Caco-2 (cell line): Measurements from ENCODE around the gene TGFA. TPM values are rescaled to one million over a fixed set of nuclear protein-coding genes. Genes with fewer than 3 reads are reported as not detected.

ENCODE experiments used
- BruUV-seq: library from RNA; stranded (reverse); fragments of 400-500 nt; replicated peaks from 2 replicates; lab custom pipeline; 2021; lab: Mats Ljungman, UMichigan
- CTCF ChIA-PET: fragments of 300-600 bp; sonication (Branson Sonifier 250); formaldehyde crosslinking; loops from one replicate; lab custom pipeline; 2022; ENCODE audit warnings: antibody characterized with exemption; lab: Charles Lee
- POLR2A ChIA-PET: fragments of 300-600 bp; sonication (Branson Sonifier 250); formaldehyde crosslinking; loops from one replicate; lab custom pipeline; 2022; ENCODE audit warnings: antibody characterized with exemption; lab: Charles Lee
- DNase-seq, 2 experiments: peaks; one replicate each; pipeline versions ENCODE4 v3.0.0 to v3.0.0-alpha.2; 2020 to 2022
- H3K27me3 ChIP-seq: replicated peaks from 2 replicates; pipeline ENCODE4 v1.6.0; 2011; ENCODE audit warnings: low read length; ENCODE audit not compliant: control insufficient read depth, insufficient read depth
- H3K36me3 ChIP-seq: 2 replicates; pipeline ENCODE4 v1.5.1; 2011; ENCODE audit warnings: low read length; ENCODE audit not compliant: control insufficient read depth, insufficient read depth
- H3K4me1 ChIP-seq: fragments of 250-450 bp; sonication (Bioruptor Pico); 2 replicates; pipeline ENCODE4 v1.5.1; 2020; ENCODE audit warnings: mild to moderate bottlenecking
- H3K4me3 ChIP-seq: 2 replicates; pipeline ENCODE4 v1.5.1; 2011; ENCODE audit warnings: low read depth, mild to moderate bottlenecking, control low read depth, low read length
- H3K9me3 ChIP-seq: fragments of 250-450 bp; sonication (Bioruptor Pico); 2 replicates; pipeline ENCODE4 v1.5.1; 2020; ENCODE audit warnings: mild to moderate bottlenecking, moderate library complexity
- H3K27ac Mint-ChIP-seq: one replicate; pipeline ENCODE4 v1.8.0; 2022; ENCODE audit warnings: mixed read lengths; ENCODE audit not compliant: unreplicated experiment
- H3K27me3 Mint-ChIP-seq: one replicate; pipeline ENCODE4 v1.8.0; 2022; ENCODE audit warnings: mixed read lengths; ENCODE audit not compliant: insufficient read depth, unreplicated experiment
- H3K36me3 Mint-ChIP-seq: one replicate; pipeline ENCODE4 v1.8.0; 2022; ENCODE audit warnings: mild to moderate bottlenecking, mixed read lengths; ENCODE audit not compliant: insufficient read depth, unreplicated experiment
- H3K4me1 Mint-ChIP-seq: one replicate; pipeline ENCODE4 v1.8.0; 2022; ENCODE audit warnings: low read depth, mixed read lengths; ENCODE audit not compliant: unreplicated experiment
- H3K4me3 Mint-ChIP-seq: one replicate; pipeline ENCODE4 v1.8.0; 2022; ENCODE audit warnings: mild to moderate bottlenecking, moderate library complexity, mixed read lengths; ENCODE audit not compliant: unreplicated experiment
- H3K9me3 Mint-ChIP-seq: one replicate; pipeline ENCODE4 v1.8.0; 2022; ENCODE audit warnings: mixed read lengths; ENCODE audit not compliant: unreplicated experiment
- CTCF ChIP-seq, 2 experiments: fragments of 200-600 bp in 1 of 2; IDR thresholded peaks; 1 replicate in 1 of 2; 2 replicates in 1 of 2; pipeline versions ENCODE4 v1.5.1 to v1.8.0; 2011 to 2022; ENCODE audit warnings: antibody characterized with exemption in 1 of 2, control low read depth in 1 of 2, inconsistent platforms in 1 of 2, low read depth in 1 of 2, low read length in 1 of 2, mild to moderate bottlenecking in 1 of 2, moderate library complexity in 1 of 2; ENCODE audit not compliant: insufficient read depth in 1 of 2, severe bottlenecking in 1 of 2, unreplicated experiment in 1 of 2
- intact Hi-C: fragments of 100-400 bp; cut with micrococcal nuclease; formaldehyde crosslinking; loops from one replicate; pipeline ENCODE4 v1.10.0; 2022; ENCODE audit not compliant: unreplicated experiment
- total RNA-seq: library from RNA; stranded (reverse); gene quantifications from 2 replicates; pipeline ENCODE4 v1.2.3, GENCODE V29; 2022

The TGFA gene
- total RNA-seq, 1 experiment from 2014 or later: 0.70 TPM

- Histone ChIP-seq H3K9me3 (no peaks in the 10 kb centered on the region), H3K4me1 (no peaks in the 10 kb centered on the region), H3K4me3 (no peak overlapping the region), H3K36me3 (no peaks in the 10 kb centered on the region), H3K27me3 (no peaks in the 10 kb centered on the region; the same call in 1 of the 2 replicates)
- H3K27ac Mint-ChIP-seq: no peak overlapping the region
- DNase-seq: no peak
- BruUV-seq: no TSS peak
- H3K27me3 Mint-ChIP-seq: peaks cover 13% of the 10 kb centered on the region
- no peaks in the 10 kb centered on the region for H3K36me3 Mint-ChIP-seq
- intact Hi-C loops: no loop called here
- CTCF ChIA-PET: no interaction called here
- no peaks in the 10 kb centered on the region for H3K4me1 Mint-ChIP-seq
- POLR2A ChIA-PET: no interaction called here
- H3K4me3 Mint-ChIP-seq: no peak overlapping the region
- no peaks in the 10 kb centered on the region for H3K9me3 Mint-ChIP-seq
- no peak for TF ChIP-seq CTCF (IDR thresholded peaks at IDR 0.05; ENCODE audit: insufficient read depth in 1 of 2, low read depth in 1 of 2, low read length in 1 of 2, severe bottlenecking in 1 of 2, unreplicated experiment in 1 of 2)
Measured at GRCh38 chr2:70501728-70502127, 51.9 kb downstream of the TGFA start.

GRCh38 chr2:70501215-70501614, 52.4 kb downstream of the TGFA start:
- Mint-ChIP-seq H3K27me3 (peaks cover 15% of the 10 kb centered on the region), H3K9me3 (no peaks in the 10 kb centered on the region), H3K27ac (no peak overlapping the region), H3K36me3 (no peaks in the 10 kb centered on the region), H3K4me1 (no peaks in the 10 kb centered on the region), H3K4me3 (no peak overlapping the region)
- Histone ChIP-seq H3K27me3 (no peaks in the 10 kb centered on the region; the same call in 1 of the 2 replicates), H3K4me1 (no peaks in the 10 kb centered on the region), H3K9me3 (no peaks in the 10 kb centered on the region), H3K4me3 (no peak overlapping the region), H3K36me3 (no peaks in the 10 kb centered on the region)
- POLR2A ChIA-PET: no interaction called here
- BruUV-seq: no TSS peak
- intact Hi-C loops: no loop called here
- CTCF ChIA-PET: interaction anchor here (0.6 kb wide), 1 partner anchor 46 kb away, joined by 4 read pairs; no protein-coding TSS in a partner anchor
- DNase-seq: no peak
- no peak for TF ChIP-seq CTCF (IDR thresholded peaks at IDR 0.05; ENCODE audit: insufficient read depth in 1 of 2, low read depth in 1 of 2, low read length in 1 of 2, severe bottlenecking in 1 of 2, unreplicated experiment in 1 of 2)

- no peaks in the 10 kb centered on the region for H3K9me3 Mint-ChIP-seq
- H3K4me1 Mint-ChIP-seq: no peaks in the 10 kb centered on the region
- POLR2A ChIA-PET: no interaction called here
- CTCF ChIA-PET: no interaction called here
- DNase-seq: no peak
- intact Hi-C loops: no loop called here
- H3K9me3 ChIP-seq: no peaks in the 10 kb centered on the region
- H3K4me3 Mint-ChIP-seq: no peak overlapping the region
- no peaks in the 10 kb centered on the region; the same call in 1 of the 2 replicates for H3K27me3 ChIP-seq
- BruUV-seq: no TSS peak
- H3K36me3 Mint-ChIP-seq: no peaks in the 10 kb centered on the region
- peaks cover 19% of the 10 kb centered on the region for H3K27me3 Mint-ChIP-seq
- H3K36me3 ChIP-seq: no peaks in the 10 kb centered on the region
- no peak for TF ChIP-seq CTCF (IDR thresholded peaks at IDR 0.05; ENCODE audit: insufficient read depth in 1 of 2, low read depth in 1 of 2, low read length in 1 of 2, severe bottlenecking in 1 of 2, unreplicated experiment in 1 of 2)
- H3K4me1 ChIP-seq: no peaks in the 10 kb centered on the region
- H3K27ac Mint-ChIP-seq: no peak overlapping the region
- H3K4me3 ChIP-seq: no peak overlapping the region
Measured at GRCh38 chr2:70499253-70499652, 54.4 kb downstream of the TGFA start.
